Skeletal muscle tissue (tissue), 4 donors: ENCODE measurements around the gene CD59. TPM values are rescaled to one million over a fixed set of nuclear protein-coding genes. Genes with fewer than 3 reads are reported as not detected.

ENCODE experiments used
- H3K27ac ChIP-seq: one replicate; pipeline ENCODE4 v1.7.0; 2013; ENCODE audit warnings: mild to moderate bottlenecking, low read depth, low read length, inconsistent platforms
- H3K27me3 ChIP-seq, 3 donors: one replicate each; pipeline ENCODE4 v1.7.0; 2013; ENCODE audit warnings: low read length in 3 of 3; ENCODE audit not compliant: control insufficient read depth in 3 of 3, insufficient read depth in 3 of 3
- H3K36me3 ChIP-seq, 3 donors: one replicate each; pipeline ENCODE4 v1.7.0; 2013; ENCODE audit warnings: low read length in 3 of 3; ENCODE audit not compliant: control insufficient read depth in 3 of 3, insufficient read depth in 3 of 3
- H3K4me1 ChIP-seq, 3 donors: one replicate each; pipeline ENCODE4 v1.7.0; 2013; ENCODE audit warnings: low read length in 3 of 3, mild to moderate bottlenecking in 3 of 3; ENCODE audit not compliant: control insufficient read depth in 3 of 3, insufficient read depth in 3 of 3
- H3K4me3 ChIP-seq, 3 donors: one replicate each; pipeline ENCODE4 v1.7.0; 2013; ENCODE audit warnings: low read length in 3 of 3
- H3K9ac ChIP-seq, 3 donors: one replicate each; pipeline ENCODE4 v1.7.0; 2013; ENCODE audit warnings: low read length in 3 of 3, mild to moderate bottlenecking in 3 of 3, moderate library complexity in 2 of 3, low read depth in 1 of 3
- H3K9me3 ChIP-seq, 3 donors: one replicate each; pipeline ENCODE4 v1.7.0; 2013; ENCODE audit warnings: low read length in 3 of 3; ENCODE audit not compliant: control insufficient read depth in 3 of 3
- total RNA-seq: library from RNA; depleted of rRNA; stranded (reverse); fragments of >200 nt; gene quantifications from one replicate; pipeline ENCODE4 v1.2.3, GENCODE V29; 2014
- donor health status: Osteomylitis.

CD59 gene
- total RNA-seq, 1 donor from 2014 or later, result 64.7 TPM

GRCh38 chr11:33747979-33748378 lies 11.8 kb upstream of the CD59 start:
- Histone ChIP-seq H3K27ac (no peak overlapping the region), H3K9ac (no peak overlapping the region), H3K36me3 (peaks cover 4 to 36% (median 16%) of the 10 kb centered on the region in 3 donors), H3K4me1 (peaks cover 0 to 11% (median 10%) of the 10 kb centered on the region in 3 donors), H3K4me3 (no peak overlapping the region), H3K9me3 (no peaks in the 10 kb centered on the region), H3K27me3 (no peaks in the 10 kb centered on the region)

- H3K27ac ChIP-seq, result no peak overlapping the region
- H3K4me1 ChIP-seq, result peaks cover 0 to 11% (median 10%) of the 10 kb centered on the region in 3 donors
- peak overlapping the region in 1 of 3 donors; percentile 40 for H3K9ac ChIP-seq
- no peaks in the 10 kb centered on the region for H3K9me3 ChIP-seq
- H3K4me3 ChIP-seq, result no peak overlapping the region
- peaks cover 7 to 22% (median 11%) of the 10 kb centered on the region in 3 donors for H3K36me3 ChIP-seq
- H3K27me3 ChIP-seq, result no peaks in the 10 kb centered on the region
These were observed 7.1 kb upstream of the CD59 start for GRCh38 chr11:33743291-33743690.

GRCh38 chr11:33742249-33742851 lies 6.1 kb upstream of the CD59 start:
- Histone ChIP-seq H3K36me3 (peaks cover 7 to 22% (median 11%) of the 10 kb centered on the region in 3 donors), H3K4me1 (peaks cover 0 to 14% (median 6%) of the 10 kb centered on the region in 3 donors), H3K4me3 (no peak overlapping the region), H3K27me3 (no peaks in the 10 kb centered on the region), H3K9me3 (no peaks in the 10 kb centered on the region), H3K9ac (no peak overlapping the region), H3K27ac (no peak overlapping the region)

DNA sequence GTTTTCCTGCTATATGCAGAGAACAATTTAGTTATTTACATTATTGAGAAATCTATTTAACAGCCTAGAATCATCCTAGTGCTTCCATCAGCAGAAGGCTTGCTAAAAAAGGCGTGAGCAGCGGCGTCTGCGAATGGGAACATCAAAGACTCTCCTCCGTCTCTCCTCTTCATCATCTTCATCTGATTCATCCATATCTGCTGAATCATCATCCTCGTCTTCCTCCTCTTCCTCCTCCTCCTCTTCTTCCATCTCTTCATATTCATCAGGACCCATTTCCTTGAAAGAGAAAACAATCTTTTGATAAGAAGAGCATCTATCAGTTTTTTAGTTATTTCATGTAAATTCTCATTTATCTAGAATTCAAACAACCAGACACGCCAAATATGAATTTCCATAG lies 5.6 kb upstream of the CD59 start:
- Histone ChIP-seq H3K36me3 (peaks cover 7 to 19% (median 11%) of the 10 kb centered on the region in 3 donors), H3K9ac (no peak overlapping the region), H3K4me1 (peaks cover 5 to 16% (median 11%) of the 10 kb centered on the region in 3 donors), H3K4me3 (no peak overlapping the region), H3K9me3 (no peaks in the 10 kb centered on the region), H3K27ac (no peak overlapping the region), H3K27me3 (no peaks in the 10 kb centered on the region)

GRCh38 chr11:33737362-33737821 lies 1.2 kb upstream of the CD59 start:
- Histone ChIP-seq H3K9ac (peak overlapping the region in 1 of 3 donors; percentile 94), H3K36me3 (peaks cover 4 to 9% (median 7%) of the 10 kb centered on the region in 3 donors), H3K27ac (peak overlapping the region; percentile 97), H3K4me3 (no peak overlapping the region), H3K27me3 (no peaks in the 10 kb centered on the region), H3K4me1 (peaks cover 19 to 34% (median 30%) of the 10 kb centered on the region in 3 donors), H3K9me3 (no peaks in the 10 kb centered on the region)

DNA sequence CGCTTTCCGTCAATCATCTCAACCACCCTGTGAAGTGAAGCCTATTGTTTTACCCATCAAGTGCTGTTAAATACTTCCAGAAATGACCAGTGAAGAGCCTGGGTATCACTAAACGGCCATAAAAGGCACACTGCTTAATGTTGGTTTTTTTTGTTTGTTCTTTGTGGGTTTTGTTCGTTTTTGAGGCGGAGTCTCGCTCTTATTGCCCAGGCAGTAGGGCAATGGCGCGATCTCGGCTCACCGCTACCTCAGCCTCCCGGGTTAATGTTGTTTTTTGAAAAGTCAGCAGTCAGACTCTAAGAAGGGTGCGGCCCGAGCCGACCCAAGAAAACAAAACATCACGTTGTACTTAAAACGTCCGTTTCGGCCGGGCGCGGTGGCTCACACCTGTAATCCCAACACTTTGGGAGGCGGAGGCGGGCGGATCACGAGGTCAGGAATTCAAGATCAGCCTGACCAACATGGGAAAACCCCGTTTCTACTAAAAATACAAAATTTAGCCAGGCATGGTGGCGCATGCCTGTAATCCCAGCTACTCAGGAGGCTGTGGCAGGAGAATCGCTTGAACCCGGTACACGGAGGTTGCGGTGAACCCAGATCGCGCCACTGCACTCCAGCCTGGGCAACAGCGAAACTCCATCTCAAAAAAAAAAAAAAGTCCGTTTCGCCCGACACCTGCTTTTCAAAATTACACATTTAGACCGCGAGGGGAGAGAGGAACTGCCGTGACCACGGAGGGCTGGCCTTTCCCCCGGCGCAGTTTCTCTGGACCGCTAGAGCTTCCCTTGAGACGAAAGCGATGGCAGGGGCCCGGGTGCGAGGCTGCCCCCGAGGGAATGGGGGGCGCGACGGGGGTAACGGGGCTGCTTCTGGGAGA lies 714 bp downstream of the CD59 start:
- H3K4me3 ChIP-seq, result peak overlapping the region; percentile 84 to 95 (median 85)

DNA sequence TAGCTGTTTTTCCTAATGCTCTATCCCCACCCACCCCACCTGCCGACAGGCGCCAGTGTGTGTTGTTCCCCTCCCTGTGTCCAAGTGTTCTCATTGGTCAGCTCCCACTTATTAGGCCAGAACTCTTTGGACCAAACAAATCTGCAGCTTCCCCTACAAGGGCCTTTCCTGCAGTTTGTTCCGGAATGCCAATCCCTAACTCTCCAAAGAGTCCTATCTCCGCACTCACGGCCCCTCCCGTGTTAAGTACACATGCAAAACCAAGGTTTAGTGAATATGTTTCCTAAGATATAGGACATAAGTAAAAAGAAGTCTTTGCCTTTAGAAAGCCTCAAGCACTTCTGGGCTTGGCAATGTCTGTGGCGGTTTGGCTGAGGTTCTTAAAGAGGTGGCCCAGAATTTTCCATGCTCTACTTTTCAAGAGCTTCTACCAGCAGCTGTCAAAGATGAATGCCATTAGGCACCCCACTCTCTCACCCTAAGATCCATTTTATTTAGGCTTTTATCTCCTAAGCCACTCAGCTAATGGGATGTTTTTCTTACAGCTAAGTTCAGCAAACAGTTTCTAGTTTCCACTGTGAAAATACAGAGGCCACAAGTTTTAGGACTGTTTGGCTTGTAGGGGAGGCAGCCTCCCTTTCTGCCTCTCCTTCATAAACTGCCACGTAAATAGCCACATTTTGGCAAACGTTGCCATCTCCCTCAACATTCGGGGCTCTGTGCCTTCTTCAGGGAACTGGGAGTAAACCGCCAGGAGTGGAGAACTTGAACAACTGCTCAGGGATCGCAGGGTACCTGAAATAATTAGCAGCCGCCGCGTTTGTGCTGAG lies 1.6 kb downstream of the CD59 start:
- Histone ChIP-seq H3K9me3 (no peaks in the 10 kb centered on the region), H3K27ac (peak overlapping the region; percentile 97), H3K4me3 (peak overlapping the region; percentile 84 to 95 (median 85)), H3K9ac (peak overlapping the region; percentile 93 to 98 (median 94)), H3K27me3 (no peaks in the 10 kb centered on the region), H3K36me3 (peaks cover 4 to 11% (median 11%) of the 10 kb centered on the region in 3 donors), H3K4me1 (peaks cover 39 to 55% (median 50%) of the 10 kb centered on the region in 3 donors)

More for the DNA sequence above, 714 bp downstream of the CD59 start:
- H3K9ac ChIP-seq, result peak overlapping the region; percentile 93 to 98 (median 94)
- H3K27ac ChIP-seq, result peak overlapping the region; percentile 97
- peaks cover 4 to 11% (median 11%) of the 10 kb centered on the region in 3 donors for H3K36me3 ChIP-seq
- no peaks in the 10 kb centered on the region for H3K9me3 ChIP-seq
- peaks cover 32 to 50% (median 45%) of the 10 kb centered on the region in 3 donors for H3K4me1 ChIP-seq
- H3K27me3 ChIP-seq, result no peaks in the 10 kb centered on the region

- Histone ChIP-seq H3K27me3 (no peaks in the 10 kb centered on the region), H3K9me3 (no peaks in the 10 kb centered on the region), H3K27ac (peak overlapping the region; percentile 97), H3K36me3 (peaks cover 4 to 11% (median 11%) of the 10 kb centered on the region in 3 donors), H3K4me1 (peaks cover 39 to 58% (median 50%) of the 10 kb centered on the region in 3 donors), H3K9ac (peak overlapping the region; percentile 34 to 98 (median 94)), H3K4me3 (peak overlapping the region; percentile 84 to 95 (median 85))
These were observed 2.2 kb downstream of the CD59 start for GRCh38 chr11:33733980-33734379.

GRCh38 chr11:33731723-33732531 lies 4.3 kb downstream of the CD59 start:
- Histone ChIP-seq H3K27me3 (no peaks in the 10 kb centered on the region), H3K9me3 (no peaks in the 10 kb centered on the region), H3K27ac (peak overlapping the region; percentile 51), H3K9ac (peak overlapping the region in 1 of 3 donors; percentile 3), H3K4me3 (peak overlapping the region in 2 of 3 donors; percentile 27 to 38), H3K36me3 (peaks cover 4 to 11% (median 11%) of the 10 kb centered on the region in 3 donors), H3K4me1 (peaks cover 32 to 54% (median 46%) of the 10 kb centered on the region in 3 donors)
